HEK293 (cell line): ENCODE data around the gene ZSWIM3.

Source experiments
- BCL11B ChIP-seq: fragments of 450-650 bp; formaldehyde crosslinking; IDR thresholded peaks from 2 replicates; pipeline ENCODE4 v1.5.1; 2016; ENCODE audit warnings: low read depth, missing biosample characterization, missing genetic modification characterization
- GFI1B ChIP-seq: fragments of 450-650 bp; formaldehyde crosslinking; IDR thresholded peaks from 2 replicates; pipeline ENCODE4 v1.5.1; 2016; ENCODE audit warnings: missing biosample characterization, missing genetic modification characterization
- IKZF3 ChIP-seq: fragments of 450-650 bp; IDR thresholded peaks from 2 replicates; pipeline ENCODE4 v1.5.0; 2018; ENCODE audit warnings: missing biosample characterization, mild to moderate bottlenecking, missing genetic modification characterization, moderate library complexity
- KLF10 ChIP-seq: fragments of 450-650 bp; IDR thresholded peaks from 2 replicates; pipeline ENCODE4 v1.5.1; 2018; ENCODE audit warnings: missing biosample characterization, mild to moderate bottlenecking, missing genetic modification characterization
- KLF16 ChIP-seq: fragments of 450-650 bp; formaldehyde crosslinking; IDR thresholded peaks from 2 replicates; pipeline ENCODE4 v1.5.1; 2017; ENCODE audit warnings: missing biosample characterization, missing genetic modification characterization
- SP7 ChIP-seq: fragments of 450-650 bp; formaldehyde crosslinking; IDR thresholded peaks from 2 replicates; pipeline ENCODE4 v1.5.1; 2016; ENCODE audit warnings: missing biosample characterization, missing genetic modification characterization
- TRIM28 ChIP-seq: IDR thresholded peaks from 2 replicates; pipeline ENCODE4 v1.6.1; 2011; ENCODE audit warnings: low read length, control low read depth, borderline replicate concordance
- ZNF221 ChIP-seq: fragments of 450-650 bp; formaldehyde crosslinking; IDR thresholded peaks from 2 replicates; pipeline ENCODE4 v1.5.1; 2017; ENCODE audit warnings: missing biosample characterization, missing genetic modification characterization, borderline replicate concordance
- ZNF302 ChIP-seq: fragments of 450-650 bp; formaldehyde crosslinking; IDR thresholded peaks from 2 replicates; pipeline ENCODE4 v1.5.1; 2016; ENCODE audit warnings: missing biosample characterization, missing genetic modification characterization, low read depth
- ZNF335 ChIP-seq: fragments of 450-650 bp; formaldehyde crosslinking; conservative IDR thresholded peaks from 2 replicates; pipeline ENCODE4 v1.5.1; 2016; ENCODE audit warnings: missing biosample characterization, missing genetic modification characterization
- ZNF37A ChIP-seq: fragments of 450-650 bp; IDR thresholded peaks from 2 replicates; pipeline ENCODE4 v1.5.1; 2018; ENCODE audit warnings: missing biosample characterization, missing genetic modification characterization
- ZNF561 ChIP-seq: fragments of 450-650 bp; IDR thresholded peaks from 2 replicates; pipeline ENCODE4 v1.5.1; 2018; ENCODE audit warnings: missing biosample characterization, missing genetic modification characterization, borderline replicate concordance
- ZNF654 ChIP-seq: fragments of 450-650 bp; formaldehyde crosslinking; IDR thresholded peaks from 2 replicates; pipeline ENCODE4 v1.5.1; 2016; ENCODE audit warnings: low read depth, missing biosample characterization, missing genetic modification characterization
- ZXDB ChIP-seq: fragments of 450-650 bp; formaldehyde crosslinking; IDR thresholded peaks from 2 replicates; pipeline ENCODE4 v1.5.1; 2016; ENCODE audit warnings: missing biosample characterization, missing genetic modification characterization
- TF ChIP-seq, protein P1 (sequence below): fragments of 450-650 bp; IDR thresholded peaks from 2 replicates; pipeline ENCODE4 v1.5.1; 2018; ENCODE audit warnings: missing biosample characterization, missing genetic modification characterization
- TF ChIP-seq, protein P2 (sequence below): fragments of 450-650 bp; formaldehyde crosslinking; IDR thresholded peaks from 2 replicates; pipeline ENCODE4 v1.5.1; 2016; ENCODE audit warnings: missing biosample characterization, missing genetic modification characterization
- TF ChIP-seq, protein P3 (sequence below): sonication (generic); formaldehyde crosslinking; IDR thresholded peaks from 2 replicates; pipeline ENCODE4 v1.8.1; 2022; ENCODE audit warnings: mild to moderate bottlenecking, moderate library complexity, missing genetic modification reagents
- TF ChIP-seq, protein P4 (sequence below): fragments of 450-650 bp; formaldehyde crosslinking; IDR thresholded peaks from 2 replicates; pipeline ENCODE4 v1.5.1; 2016; ENCODE audit warnings: missing biosample characterization, missing genetic modification characterization
- TF ChIP-seq, protein P5 (sequence below): fragments of 450-650 bp; formaldehyde crosslinking; IDR thresholded peaks from 2 replicates; pipeline ENCODE4 v1.5.1; 2016; ENCODE audit warnings: missing biosample characterization, missing genetic modification characterization

ZSWIM3 gene

DNA sequence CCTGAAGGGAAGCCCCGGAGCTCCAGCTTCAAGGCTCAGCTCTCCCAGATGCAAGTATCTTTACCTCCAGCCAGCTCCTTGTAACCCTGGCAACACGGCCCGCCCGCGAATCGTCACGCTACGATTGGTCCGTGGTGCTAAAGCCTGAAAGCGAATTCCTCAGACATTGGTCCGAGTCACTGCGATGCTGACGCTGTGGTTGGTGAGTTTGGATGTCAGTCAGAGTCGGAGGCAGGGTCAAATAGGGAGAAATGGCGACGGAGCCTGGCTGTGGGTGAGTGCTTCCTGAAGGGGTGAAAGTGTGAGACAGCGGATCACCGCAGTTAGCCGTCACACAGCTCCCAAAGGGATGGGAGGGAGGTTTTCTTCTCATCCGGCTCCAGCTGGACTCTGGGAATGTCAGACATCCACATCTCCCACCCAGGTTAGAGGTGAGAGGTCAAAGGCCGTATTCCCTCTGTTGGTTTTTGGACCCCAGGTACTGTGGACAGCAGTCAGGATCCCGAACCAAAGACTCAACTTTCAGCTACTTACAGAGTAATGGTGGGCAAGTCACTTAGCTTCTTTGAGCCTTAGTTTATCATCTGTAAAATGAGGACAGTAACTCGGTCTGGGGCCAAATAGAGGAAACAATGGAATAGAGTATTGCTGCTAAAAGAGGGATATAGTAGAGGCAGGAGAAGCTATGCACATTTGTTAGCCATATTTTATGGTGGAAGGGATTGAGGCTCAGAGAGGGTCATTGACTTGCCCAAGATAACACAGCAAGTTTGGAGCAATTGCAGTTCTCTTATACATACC lies 23.8 kb downstream of the ZSWIM3 start, which contains the start of gene ZSWIM1 (continued):
- TF ChIP-seq, protein P1, sequence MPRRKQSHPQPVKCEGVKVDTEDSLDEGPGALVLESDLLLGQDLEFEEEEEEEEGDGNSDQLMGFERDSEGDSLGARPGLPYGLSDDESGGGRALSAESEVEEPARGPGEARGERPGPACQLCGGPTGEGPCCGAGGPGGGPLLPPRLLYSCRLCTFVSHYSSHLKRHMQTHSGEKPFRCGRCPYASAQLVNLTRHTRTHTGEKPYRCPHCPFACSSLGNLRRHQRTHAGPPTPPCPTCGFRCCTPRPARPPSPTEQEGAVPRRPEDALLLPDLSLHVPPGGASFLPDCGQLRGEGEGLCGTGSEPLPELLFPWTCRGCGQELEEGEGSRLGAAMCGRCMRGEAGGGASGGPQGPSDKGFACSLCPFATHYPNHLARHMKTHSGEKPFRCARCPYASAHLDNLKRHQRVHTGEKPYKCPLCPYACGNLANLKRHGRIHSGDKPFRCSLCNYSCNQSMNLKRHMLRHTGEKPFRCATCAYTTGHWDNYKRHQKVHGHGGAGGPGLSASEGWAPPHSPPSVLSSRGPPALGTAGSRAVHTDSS (tag by site-specific recombination) = no peak
- no peak for TF ChIP-seq ZNF221
- TF ChIP-seq, protein P2, sequence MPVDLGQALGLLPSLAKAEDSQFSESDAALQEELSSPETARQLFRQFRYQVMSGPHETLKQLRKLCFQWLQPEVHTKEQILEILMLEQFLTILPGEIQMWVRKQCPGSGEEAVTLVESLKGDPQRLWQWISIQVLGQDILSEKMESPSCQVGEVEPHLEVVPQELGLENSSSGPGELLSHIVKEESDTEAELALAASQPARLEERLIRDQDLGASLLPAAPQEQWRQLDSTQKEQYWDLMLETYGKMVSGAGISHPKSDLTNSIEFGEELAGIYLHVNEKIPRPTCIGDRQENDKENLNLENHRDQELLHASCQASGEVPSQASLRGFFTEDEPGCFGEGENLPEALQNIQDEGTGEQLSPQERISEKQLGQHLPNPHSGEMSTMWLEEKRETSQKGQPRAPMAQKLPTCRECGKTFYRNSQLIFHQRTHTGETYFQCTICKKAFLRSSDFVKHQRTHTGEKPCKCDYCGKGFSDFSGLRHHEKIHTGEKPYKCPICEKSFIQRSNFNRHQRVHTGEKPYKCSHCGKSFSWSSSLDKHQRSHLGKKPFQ (tag by site-specific recombination) = peak; percentile 20; the same call in 1 of the 2 replicates
- no peak for TF ChIP-seq GFI1B (tag by site-specific recombination)
- TF ChIP-seq ZXDB = peak; percentile 67; the same call in 1 of the 2 replicates
- TF ChIP-seq, protein P3, sequence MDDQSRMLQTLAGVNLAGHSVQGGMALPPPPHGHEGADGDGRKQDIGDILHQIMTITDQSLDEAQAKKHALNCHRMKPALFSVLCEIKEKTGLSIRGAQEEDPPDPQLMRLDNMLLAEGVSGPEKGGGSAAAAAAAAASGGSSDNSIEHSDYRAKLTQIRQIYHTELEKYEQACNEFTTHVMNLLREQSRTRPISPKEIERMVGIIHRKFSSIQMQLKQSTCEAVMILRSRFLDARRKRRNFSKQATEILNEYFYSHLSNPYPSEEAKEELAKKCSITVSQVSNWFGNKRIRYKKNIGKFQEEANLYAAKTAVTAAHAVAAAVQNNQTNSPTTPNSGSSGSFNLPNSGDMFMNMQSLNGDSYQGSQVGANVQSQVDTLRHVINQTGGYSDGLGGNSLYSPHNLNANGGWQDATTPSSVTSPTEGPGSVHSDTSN (CRISPR knock-in tag) = peak; percentile 97; the same call in 1 of the 2 replicates
- TF ChIP-seq BCL11B (tag by site-specific recombination) = no peak
- TF ChIP-seq ZNF302 (tag by site-specific recombination) = no peak
- TF ChIP-seq TRIM28 = no peak
- TF ChIP-seq IKZF3 (tag by site-specific recombination) = 0 out of 2 replicates have a peak, but pooled peaks have one; percentile 25
- TF ChIP-seq ZNF335 (tag by site-specific recombination) = peak; percentile 74
- peak; percentile 65; the same call in 1 of the 2 replicates for TF ChIP-seq ZNF561 (tag by site-specific recombination)
- TF ChIP-seq, protein P4, sequence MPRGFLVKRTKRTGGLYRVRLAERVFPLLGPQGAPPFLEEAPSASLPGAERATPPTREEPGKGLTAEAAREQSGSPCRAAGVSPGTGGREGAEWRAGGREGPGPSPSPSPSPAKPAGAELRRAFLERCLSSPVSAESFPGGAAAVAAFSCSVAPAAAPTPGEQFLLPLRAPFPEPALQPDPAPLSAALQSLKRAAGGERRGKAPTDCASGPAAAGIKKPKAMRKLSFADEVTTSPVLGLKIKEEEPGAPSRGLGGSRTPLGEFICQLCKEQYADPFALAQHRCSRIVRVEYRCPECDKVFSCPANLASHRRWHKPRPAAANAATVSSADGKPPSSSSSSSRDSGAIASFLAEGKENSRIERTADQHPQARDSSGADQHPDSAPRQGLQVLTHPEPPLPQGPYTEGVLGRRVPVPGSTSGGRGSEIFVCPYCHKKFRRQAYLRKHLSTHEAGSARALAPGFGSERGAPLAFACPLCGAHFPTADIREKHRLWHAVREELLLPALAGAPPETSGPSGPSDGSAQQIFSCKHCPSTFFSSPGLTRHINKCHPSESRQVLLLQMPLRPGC = 0 out of 2 replicates have a peak, but pooled peaks have one; percentile 22
- TF ChIP-seq, protein P5, sequence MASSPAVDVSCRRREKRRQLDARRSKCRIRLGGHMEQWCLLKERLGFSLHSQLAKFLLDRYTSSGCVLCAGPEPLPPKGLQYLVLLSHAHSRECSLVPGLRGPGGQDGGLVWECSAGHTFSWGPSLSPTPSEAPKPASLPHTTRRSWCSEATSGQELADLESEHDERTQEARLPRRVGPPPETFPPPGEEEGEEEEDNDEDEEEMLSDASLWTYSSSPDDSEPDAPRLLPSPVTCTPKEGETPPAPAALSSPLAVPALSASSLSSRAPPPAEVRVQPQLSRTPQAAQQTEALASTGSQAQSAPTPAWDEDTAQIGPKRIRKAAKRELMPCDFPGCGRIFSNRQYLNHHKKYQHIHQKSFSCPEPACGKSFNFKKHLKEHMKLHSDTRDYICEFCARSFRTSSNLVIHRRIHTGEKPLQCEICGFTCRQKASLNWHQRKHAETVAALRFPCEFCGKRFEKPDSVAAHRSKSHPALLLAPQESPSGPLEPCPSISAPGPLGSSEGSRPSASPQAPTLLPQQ = 0 out of 2 replicates have a peak, but pooled peaks have one; percentile 19
- no peak for TF ChIP-seq ZNF654 (tag by site-specific recombination)
- TF ChIP-seq SP7 = peak; percentile 45; the same call in 1 of the 2 replicates
- TF ChIP-seq ZNF37A (tag by site-specific recombination) = no peak
- peak; percentile 69 for TF ChIP-seq KLF16
- 0 out of 2 replicates have a peak, but pooled peaks have one; percentile 21 for TF ChIP-seq KLF10 (tag by site-specific recombination)
